Left forelimb (tissue), 1 donor: ENCODE results near the gene KIF20A.
A peak's percentile ranks its signal among the peaks of the same experiment; 100 is the strongest.
"Not testable (repeated sequence)": the region's sequence is repeated elsewhere in the genome, so short reads cannot be mapped to it uniquely, and the experiment has no call there.

Experiments
- DNase-seq: peaks from one replicate; pipeline ENCODE4 v3.0.0-alpha.2; 2018; ENCODE audit warnings: low spot score

The KIF20A gene

GRCh38 chr5:138186002-138186447 is 7.1 kb downstream of the KIF20A start:
- no peak for DNase-seq

- DNase-seq = no peak
Measured at GRCh38 chr5:138188626-138189025, 9.7 kb downstream of the KIF20A start.

- DNase-seq = no peak
Measured at GRCh38 chr5:138192826-138193225, 13.9 kb downstream of the KIF20A start.

- DNase-seq = not testable (repeated sequence)
Measured at GRCh38 chr5:138193859-138194258, 14.9 kb downstream of the KIF20A start.

- no peak for DNase-seq
Measured at GRCh38 chr5:138210985-138211384, 32.1 kb downstream of the KIF20A start.

- no peak for DNase-seq
Measured at GRCh38 chr5:138212828-138213160, 33.9 kb downstream of the KIF20A start.

GRCh38 chr5:138213161-138214029 is 34.5 kb downstream of the KIF20A start, which contains the start of gene CDC23:
Gene CDC23, minus strand, starts transcription at chr5:138213323. Its CDS starts 11 bp downstream, at chr5:138213312.
- DNase-seq = peak; percentile 95

- no peak for DNase-seq
Measured at GRCh38 chr5:138216799-138217198, 37.9 kb downstream of the KIF20A start.

- no peak for DNase-seq
Measured at GRCh38 chr5:138223532-138223931, 44.6 kb downstream of the KIF20A start.

- no peak for DNase-seq
Measured at GRCh38 chr5:138224712-138225111, 45.8 kb downstream of the KIF20A start.

- DNase-seq = no peak
Measured at GRCh38 chr5:138226910-138227309, 48.0 kb downstream of the KIF20A start.

- no peak for DNase-seq
Measured at GRCh38 chr5:138229387-138229786, 50.5 kb downstream of the KIF20A start.

- no peak for DNase-seq
Measured at GRCh38 chr5:138230261-138230660, 51.3 kb downstream of the KIF20A start.

GRCh38 chr5:138230981-138231589 is 52.2 kb downstream of the KIF20A start:
- no peak for DNase-seq

GRCh38 chr5:138233280-138233679 is 54.4 kb downstream of the KIF20A start:
- DNase-seq = no peak

GRCh38 chr5:138234651-138235050 is 55.7 kb downstream of the KIF20A start:
- DNase-seq = no peak
